Gastrocnemius medialis (tissue), 4 donors: ENCODE data around the gene AHI1. TPM values are rescaled to one million over a fixed set of nuclear protein-coding genes. Genes with fewer than 3 reads are reported as not detected.
A peak's percentile ranks its signal among the peaks of the same experiment; 100 is the strongest.

Source experiments
- ATAC-seq, 2 donors: fragments of 150-250 bp; one replicate each; pipeline ENCODE4 v1.9.1; 2016
- DNase-seq, 2 donors: peaks; one replicate each; pipeline ENCODE4 v3.0.0-alpha.2; 2019
- H3K27ac ChIP-seq, 4 donors: fragments of 200-600 bp; sonication (generic); 1 replicate in 1 of 4; 2 replicates in 3 of 4; pipeline ENCODE4 v1.5.1; 2016 to 2018; ENCODE audit warnings: mild to moderate bottlenecking in 2 of 4, moderate library complexity in 1 of 4
- H3K27me3 ChIP-seq, 3 donors: fragments of 200-600 bp; sonication (generic) in 2 of 3; 1 replicate in 1 of 3; 2 replicates in 2 of 3; pipeline versions ENCODE4 v1.5.1 to v1.6.0; 2016 to 2019; ENCODE audit warnings: mild to moderate bottlenecking in 1 of 3, moderate library complexity in 1 of 3
- H3K36me3 ChIP-seq, 2 donors: fragments of 200-600 bp; sonication (generic) in 1 of 2; one replicate each; pipeline ENCODE4 v1.5.1; 2017 to 2018
- H3K4me1 ChIP-seq, 2 donors: fragments of 200-600 bp; sonication (generic) in 1 of 2; one replicate each; pipeline ENCODE4 v1.5.1; 2016 to 2017; ENCODE audit warnings: mild to moderate bottlenecking in 2 of 2
- H3K4me3 ChIP-seq, 4 donors: fragments of 200-600 bp; sonication (generic) in 3 of 4; 1 replicate in 1 of 4; 2 replicates in 3 of 4; pipeline ENCODE4 v1.5.1; 2016 to 2019; ENCODE audit warnings: mild to moderate bottlenecking in 2 of 4
- H3K9me3 ChIP-seq, 3 donors: fragments of 200-600 bp; sonication (generic) in 2 of 3; 1 replicate in 1 of 3; 2 replicates in 2 of 3; pipeline ENCODE4 v1.5.1; 2016 to 2019
- CTCF ChIP-seq, 5 experiments: fragments of 450-650 bp in 3 of 5; fragments of 200-600 bp in 2 of 5; sonication (generic) in 2 of 5; IDR thresholded peaks in 4 of 5; conservative IDR thresholded peaks in 1 of 5; 1 replicate in 4 of 5; 2 replicates in 1 of 5; pipeline ENCODE4 v1.5.1; 2016 to 2019; ENCODE audit warnings: antibody characterized with exemption in 5 of 5, mild to moderate bottlenecking in 3 of 5, moderate library complexity in 3 of 5
- POLR2A ChIP-seq, 2 donors: fragments of 450-650 bp; IDR thresholded peaks; one replicate each; pipeline ENCODE4 v1.6.1; 2017; ENCODE audit warnings: antibody characterized with exemption in 2 of 2, mild to moderate bottlenecking in 2 of 2, moderate library complexity in 2 of 2
- in situ Hi-C, 4 donors: fragments of 200-750 bp; cut with MboI; loops; one replicate each; pipeline versions ENCODE4 v1.15.0 to v1.8.0; 2017; ENCODE audit warnings: low sequenced_read_pairs in 4 of 4
- intact Hi-C: fragments of 100-400 bp; cut with DNase I; formaldehyde crosslinking; loops from one replicate; pipeline ENCODE4 v1.15.1; 2023; ENCODE audit warnings: low total_unique reads
- total RNA-seq, 4 donors: library from RNA; depleted of rRNA; stranded (reverse); fragments of >200 nt; gene quantifications; one replicate each; pipeline versions ENCODE4 v1.1.0 to v1.2.3, GENCODE V29; 2016

AHI1 gene
- total RNA-seq, 4 donors from 2014 or later, result 3.5 to 16.8 (median 8.2) TPM

- ATAC-seq, result peak; percentile 92 to 95
- peak; percentile 78 to 80 for DNase-seq
- no peaks in the 10 kb centered on the region for H3K36me3 ChIP-seq
- H3K27me3 ChIP-seq, result no peaks in the 10 kb centered on the region
- intact Hi-C loops (loop anchor here (5.0 to 10.0 kb wide), 3 partner anchors 424 to 596 kb away; partner anchors contain the start of gene HBS1L), in situ Hi-C loops (no loop called here)
- no peaks in the 10 kb centered on the region for H3K9me3 ChIP-seq
- peak overlapping the region; percentile 89 to 99 (median 94) for H3K4me3 ChIP-seq
- TF ChIP-seq POLR2A (IDR thresholded peaks at IDR 0.05), result no peak
- TF ChIP-seq CTCF (IDR thresholded peaks at IDR 0.05 in 4 of 5, conservative IDR thresholded peaks at IDR 0.05 in 1 of 5), result no peak
- peaks cover 15 to 28% of the 10 kb centered on the region in 2 donors for H3K4me1 ChIP-seq
- H3K27ac ChIP-seq, result peak overlapping the region; percentile 92 to 97 (median 96)
Measured at GRCh38 chr6:135498185-135498841, 773 bp upstream of the AHI1 start.

GRCh38 chr6:135496800-135497411 lies 634 bp downstream of the AHI1 start:
- intact Hi-C loops, result loop anchor here (1.0 to 10.0 kb wide), 4 partner anchors 425 to 793 kb away; partner anchors contain the start of gene HBS1L

GRCh38 chr6:135493218-135493961 lies 4.2 kb downstream of the AHI1 start:
- no peak for DNase-seq
- H3K36me3 ChIP-seq, result peaks cover 3 to 30% of the 10 kb centered on the region in 2 donors

More at GRCh38 chr6:135496800-135497411, 634 bp downstream of the AHI1 start:
- ATAC-seq (no peak), DNase-seq (no peak)
- Histone ChIP-seq H3K4me1 (peaks cover 15 to 28% of the 10 kb centered on the region in 2 donors), H3K27ac (peak overlapping the region; percentile 92 to 97 (median 96)), H3K27me3 (no peaks in the 10 kb centered on the region), H3K36me3 (no peaks in the 10 kb centered on the region), H3K4me3 (peak overlapping the region; percentile 89 to 99 (median 94)), H3K9me3 (no peaks in the 10 kb centered on the region)
- in situ Hi-C loops, result no loop called here
- no peak for TF ChIP-seq CTCF (IDR thresholded peaks at IDR 0.05 in 4 of 5, conservative IDR thresholded peaks at IDR 0.05 in 1 of 5)

GRCh38 chr6:135490381-135490780 lies 7.2 kb downstream of the AHI1 start:
- in situ Hi-C loops, result no loop called here

More at GRCh38 chr6:135493218-135493961, 4.2 kb downstream of the AHI1 start:
- Histone ChIP-seq H3K27ac (peak overlapping the region in 1 of 4 donors; percentile 16), H3K27me3 (no peaks in the 10 kb centered on the region), H3K4me3 (no peak overlapping the region), H3K4me1 (peaks cover 15 to 18% of the 10 kb centered on the region in 2 donors), H3K9me3 (no peaks in the 10 kb centered on the region)
- no peak for ATAC-seq
- intact Hi-C loops, result loop anchor here (10.0 kb wide), 1 partner anchor 439 kb away; the partner anchor contains the start of gene HBS1L
- TF ChIP-seq POLR2A (IDR thresholded peaks at IDR 0.05) (no peak), CTCF (IDR thresholded peaks at IDR 0.05 in 4 of 5, conservative IDR thresholded peaks at IDR 0.05 in 1 of 5) (no peak)
- in situ Hi-C loops, result no loop called here

More at GRCh38 chr6:135490381-135490780, 7.2 kb downstream of the AHI1 start:
- Histone ChIP-seq H3K36me3 (peaks cover 3 to 56% of the 10 kb centered on the region in 2 donors), H3K4me1 (peaks cover 7 to 8% of the 10 kb centered on the region in 2 donors), H3K27me3 (no peaks in the 10 kb centered on the region), H3K4me3 (no peak overlapping the region), H3K9me3 (no peaks in the 10 kb centered on the region), H3K27ac (no peak overlapping the region)
- intact Hi-C loops, result loop anchor here (10.0 kb wide), 1 partner anchor 436 kb away; the partner anchor contains the start of gene HBS1L
- DNase-seq (no peak), ATAC-seq (no peak)
- TF ChIP-seq CTCF (IDR thresholded peaks at IDR 0.05 in 4 of 5, conservative IDR thresholded peaks at IDR 0.05 in 1 of 5) (no peak), POLR2A (IDR thresholded peaks at IDR 0.05) (no peak)
